GM21737 (cell line): ENCODE measurements around the gene MYL9.

Experiments
- ATAC-seq: cut with Tn5 transposase; IDR thresholded peaks from one replicate; pipeline ENCODE4 v1.9.1; 2021; ENCODE audit warnings: mild to moderate bottlenecking, moderate library complexity; ENCODE audit not compliant: unreplicated experiment

MYL9 gene

GRCh38 chr20:36525620-36526365 lies 15.5 kb upstream of the MYL9 start:
- ATAC-seq, result no peak

GRCh38 chr20:36526521-36527011 lies 14.8 kb upstream of the MYL9 start:
- ATAC-seq, result no peak

GRCh38 chr20:36527331-36528125 lies 13.8 kb upstream of the MYL9 start:
- ATAC-seq, result no peak

- no peak for ATAC-seq
Observed at GRCh38 chr20:36528176-36528874, 13.0 kb upstream of the MYL9 start.

GRCh38 chr20:36528875-36529417 lies 12.4 kb upstream of the MYL9 start:
- ATAC-seq, result no peak

GRCh38 chr20:36532388-36532787 lies 8.9 kb upstream of the MYL9 start:
- ATAC-seq, result no peak

- no peak for ATAC-seq
Observed at GRCh38 chr20:36532822-36533221, 8.5 kb upstream of the MYL9 start.

- no peak for ATAC-seq
Observed at GRCh38 chr20:36538026-36538722, 3.1 kb upstream of the MYL9 start.

- no peak for ATAC-seq
Observed at GRCh38 chr20:36540551-36541211, 638 bp upstream of the MYL9 start.

GRCh38 chr20:36541768-36542488 lies 609 bp downstream of the MYL9 start:
- no peak for ATAC-seq

- no peak for ATAC-seq
Observed at GRCh38 chr20:36542516-36543183, 1.3 kb downstream of the MYL9 start.

- no peak for ATAC-seq
Observed at GRCh38 chr20:36543184-36544133, 2.1 kb downstream of the MYL9 start.

- ATAC-seq, result no peak
Observed at GRCh38 chr20:36544134-36545018, 3.1 kb downstream of the MYL9 start.

- ATAC-seq, result no peak
Observed at GRCh38 chr20:36546111-36546736, 4.9 kb downstream of the MYL9 start.

GRCh38 chr20:36547186-36548005 lies 6.1 kb downstream of the MYL9 start:
- ATAC-seq, result no peak

GRCh38 chr20:36548006-36548315 lies 6.6 kb downstream of the MYL9 start:
- ATAC-seq, result no peak
